HG03097 (cell line): ENCODE data around the gene MED15.

Source experiments
- ATAC-seq: cut with Tn5 transposase; IDR thresholded peaks from one replicate; pipeline ENCODE4 v1.9.1; 2021; ENCODE audit not compliant: unreplicated experiment, low FRiP score

Gene MED15

DNA sequence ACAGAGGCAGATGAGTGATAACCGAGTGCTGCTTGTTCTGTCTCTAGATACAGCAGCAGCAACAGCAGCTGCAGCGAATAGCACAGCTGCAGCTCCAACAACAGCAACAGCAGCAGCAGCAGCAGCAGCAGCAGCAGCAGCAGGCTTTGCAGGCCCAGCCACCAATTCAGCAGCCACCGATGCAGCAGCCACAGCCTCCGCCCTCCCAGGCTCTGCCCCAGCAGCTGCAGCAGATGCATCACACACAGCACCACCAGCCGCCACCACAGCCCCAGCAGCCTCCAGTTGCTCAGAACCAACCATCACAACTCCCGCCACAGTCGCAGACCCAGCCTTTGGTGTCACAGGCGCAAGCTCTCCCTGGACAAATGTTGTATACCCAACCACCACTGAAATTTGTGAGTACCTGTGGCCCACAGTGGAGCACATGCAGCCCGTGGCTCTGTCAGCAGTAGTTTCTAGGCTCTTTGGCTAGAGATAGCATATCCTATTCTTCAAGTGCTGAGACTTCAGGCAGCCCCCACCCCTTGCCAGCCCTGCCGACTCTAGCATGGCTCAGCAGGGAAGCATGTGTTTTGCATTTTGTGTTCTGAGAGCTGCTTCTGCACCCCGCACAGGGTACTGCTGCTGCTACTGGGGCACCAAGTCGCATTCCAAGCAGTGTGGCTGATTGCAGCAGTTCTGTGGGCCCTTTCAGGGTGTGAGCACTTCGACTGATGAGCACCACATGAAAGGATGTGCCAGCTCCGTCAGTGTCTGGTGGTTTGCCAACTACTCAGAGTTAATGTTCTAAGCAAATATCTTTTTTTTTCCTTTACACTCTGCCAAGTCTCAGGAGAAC is 59.2 kb downstream of the MED15 start:
- ATAC-seq, result no peak

- ATAC-seq, result no peak
Observed at GRCh38 chr22:20567371-20567847, 60.0 kb downstream of the MED15 start.

DNA sequence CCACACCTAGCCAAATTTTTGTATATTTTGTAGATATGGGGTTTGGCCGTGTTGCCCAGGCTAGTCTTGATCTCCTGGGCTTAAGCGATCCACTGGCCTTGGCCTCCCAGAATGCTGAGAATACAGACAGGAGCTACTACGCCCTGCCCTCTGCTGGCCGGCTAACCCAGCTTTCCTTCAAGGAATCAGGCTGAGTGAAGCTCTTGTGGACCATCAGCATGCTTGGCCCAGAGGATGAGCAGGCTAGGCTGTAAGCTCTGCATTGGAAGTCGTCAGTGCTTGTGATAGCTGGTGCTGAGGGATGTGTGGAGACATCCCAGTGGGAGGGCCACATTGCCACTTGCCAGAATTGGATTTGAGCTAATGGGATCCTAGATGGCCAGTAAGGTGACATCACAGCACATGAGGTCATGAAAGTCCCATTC is 60.6 kb downstream of the MED15 start:
- no peak for ATAC-seq

GRCh38 chr22:20568502-20569058 is 61.2 kb downstream of the MED15 start:
- no peak for ATAC-seq

- no peak for ATAC-seq
Observed at GRCh38 chr22:20569059-20570058, 61.9 kb downstream of the MED15 start.

DNA sequence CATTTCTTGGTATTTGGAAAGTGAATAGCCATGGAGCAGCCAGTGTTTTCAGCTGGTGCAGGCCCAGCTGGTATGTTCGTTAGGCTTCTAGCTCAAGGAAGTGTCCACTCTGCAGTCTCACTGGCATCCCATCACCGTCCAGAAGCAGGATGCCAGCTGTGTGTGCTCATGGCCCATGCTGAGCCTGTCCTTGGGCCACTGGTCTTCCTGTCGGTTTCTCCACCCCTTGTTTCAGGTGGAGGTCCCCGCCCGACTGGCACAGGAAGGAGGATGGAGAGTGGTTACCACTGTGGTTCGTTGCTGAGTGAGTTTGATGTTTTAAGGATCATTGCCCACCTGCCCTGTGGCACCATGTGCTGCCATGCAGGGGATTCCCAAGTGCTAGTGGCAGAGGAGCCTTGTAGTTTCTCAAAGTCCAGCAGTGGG is 63.7 kb downstream of the MED15 start:
- ATAC-seq, result no peak

GRCh38 chr22:20571531-20572007 is 64.2 kb downstream of the MED15 start:
- ATAC-seq, result no peak

GRCh38 chr22:20572132-20572802 is 64.9 kb downstream of the MED15 start:
- ATAC-seq, result no peak

DNA sequence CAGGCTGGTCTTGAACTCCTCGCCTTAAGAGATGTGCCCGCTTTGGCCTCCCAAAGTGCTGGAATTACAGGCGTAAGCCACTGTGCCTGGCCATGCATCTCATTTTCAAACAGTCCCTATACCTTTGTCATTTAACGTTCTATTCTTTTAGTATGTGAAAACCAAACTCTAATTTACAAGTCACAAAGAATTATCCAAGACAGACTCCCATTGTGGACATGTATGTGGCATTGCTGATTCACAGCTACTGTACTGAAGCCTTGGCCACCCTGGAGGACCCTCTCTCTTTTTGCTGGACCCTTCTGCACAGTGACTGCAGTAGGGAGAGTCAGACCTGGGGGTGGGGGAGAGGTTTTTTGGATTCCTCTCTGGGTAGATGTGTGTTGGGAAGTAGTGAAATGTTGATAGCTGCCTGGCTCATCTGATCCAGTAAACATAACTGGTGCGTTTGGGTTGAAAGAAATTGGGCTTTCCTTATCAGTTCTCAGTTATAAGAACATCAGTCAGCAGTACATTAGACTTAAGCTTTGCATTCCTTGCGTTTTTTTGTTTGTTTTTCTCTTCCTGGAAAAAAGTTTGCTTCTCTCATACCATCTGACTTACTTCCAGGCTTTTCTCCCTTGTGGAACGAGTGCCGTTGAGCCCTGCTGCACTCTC is 65.9 kb downstream of the MED15 start:
- no peak for ATAC-seq

DNA sequence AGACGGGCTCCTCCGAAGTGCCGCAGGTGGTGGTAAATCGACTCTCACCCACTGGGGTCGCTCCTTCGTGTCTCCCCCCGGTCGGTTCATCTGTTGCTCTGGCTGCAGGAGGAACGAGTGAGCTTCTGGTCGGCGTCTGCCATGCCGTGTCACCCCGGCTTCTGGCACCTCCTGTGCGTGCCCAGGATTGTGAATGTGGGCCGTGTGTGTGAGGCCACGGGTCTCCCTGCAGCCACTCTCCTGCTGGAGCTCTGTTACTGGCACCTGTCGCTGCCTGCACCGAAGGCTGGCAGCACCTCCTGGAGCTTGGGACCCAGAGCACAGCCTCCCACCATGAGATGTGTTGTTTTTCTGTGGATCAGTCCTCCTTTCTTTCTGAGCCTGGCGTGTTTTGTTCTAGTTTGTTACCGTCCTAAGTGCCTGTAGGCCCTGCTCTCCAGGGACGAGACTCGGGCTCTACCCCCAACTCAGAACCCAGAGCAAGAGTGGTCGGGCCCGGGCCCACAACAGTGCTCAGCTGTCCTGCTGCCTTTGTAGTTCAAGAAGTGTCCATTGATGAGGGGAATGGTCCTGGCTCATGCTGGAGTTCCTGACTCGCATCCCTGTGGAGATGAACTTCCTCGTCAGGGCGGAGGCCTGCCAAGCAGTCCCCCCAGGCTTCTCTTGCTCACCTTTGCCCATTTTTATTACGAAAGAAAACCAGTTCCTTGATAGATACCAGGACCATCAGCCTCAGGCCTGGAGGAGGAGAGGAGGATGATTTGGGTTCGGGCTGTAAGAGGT is 66.6 kb downstream of the MED15 start:
- no peak for ATAC-seq

- no peak for ATAC-seq
Observed at GRCh38 chr22:20574920-20575353, 67.5 kb downstream of the MED15 start.

- no peak for ATAC-seq
Observed at GRCh38 chr22:20575724-20576444, 68.5 kb downstream of the MED15 start.

- ATAC-seq, result no peak
Observed at GRCh38 chr22:20576445-20576816, 69.0 kb downstream of the MED15 start.

GRCh38 chr22:20577045-20577444 is 69.6 kb downstream of the MED15 start:
- no peak for ATAC-seq

- no peak for ATAC-seq
Observed at GRCh38 chr22:20577549-20577975, 70.2 kb downstream of the MED15 start.

GRCh38 chr22:20578192-20578591 is 70.8 kb downstream of the MED15 start:
- no peak for ATAC-seq

GRCh38 chr22:20578707-20579106 is 71.3 kb downstream of the MED15 start:
- ATAC-seq, result no peak
